IPS DF 4.7 (cell line): Measurements from ENCODE around the gene GPI.

Experiments
- DNase-seq: peaks from one replicate; pipeline ENCODE4 v3.0.0-alpha.2; 2013; ENCODE audit warnings: low spot score; ENCODE audit errors: extremely low read depth

Gene GPI

DNA sequence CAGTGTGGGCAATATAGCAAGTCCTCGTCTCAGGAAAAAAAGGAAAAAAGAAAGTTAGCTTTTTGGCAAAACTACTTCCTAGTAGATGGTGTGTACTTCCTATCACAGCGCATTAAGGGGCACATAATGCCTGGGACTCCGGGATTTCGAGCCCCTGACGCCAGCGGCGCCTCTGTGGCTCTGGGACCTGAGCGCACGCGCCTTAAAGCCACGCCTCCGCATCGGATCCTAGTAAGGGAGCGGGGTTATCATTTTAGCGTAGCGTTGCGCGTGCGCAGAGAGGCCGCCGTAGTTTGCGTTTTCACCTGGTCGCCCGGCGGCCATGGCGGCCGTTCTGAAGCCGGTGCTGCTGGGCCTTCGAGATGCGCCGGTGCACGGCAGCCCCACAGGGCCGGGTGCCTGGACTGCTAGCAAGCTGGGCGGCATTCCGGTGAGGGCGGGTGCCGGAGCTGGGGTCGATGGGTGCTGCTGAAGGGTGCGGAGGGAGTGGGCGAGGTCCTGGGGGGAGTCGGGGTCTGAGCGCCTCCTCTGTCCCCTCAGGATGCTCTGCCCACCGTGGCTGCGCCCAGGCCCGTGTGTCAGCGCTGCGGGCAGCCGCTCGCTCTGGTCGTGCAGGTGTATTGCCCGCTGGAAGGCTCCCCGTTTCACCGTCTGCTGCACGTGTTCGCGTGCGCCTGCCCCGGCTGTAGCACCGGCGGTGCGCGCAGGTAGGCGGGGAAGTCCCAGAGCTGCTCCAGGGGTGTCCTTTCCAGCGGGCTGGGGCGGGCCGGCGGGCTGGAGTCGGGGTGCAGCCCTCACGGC is 39.3 kb downstream of the GPI start, which contains the start of gene PDCD2L:
TSS of gene PDCD2L (plus strand) at position 291 of the 801 bp plus-strand sequence. CDS start at position 323, 32 bp downstream.
- DNase-seq, result peak; percentile 74

DNA sequence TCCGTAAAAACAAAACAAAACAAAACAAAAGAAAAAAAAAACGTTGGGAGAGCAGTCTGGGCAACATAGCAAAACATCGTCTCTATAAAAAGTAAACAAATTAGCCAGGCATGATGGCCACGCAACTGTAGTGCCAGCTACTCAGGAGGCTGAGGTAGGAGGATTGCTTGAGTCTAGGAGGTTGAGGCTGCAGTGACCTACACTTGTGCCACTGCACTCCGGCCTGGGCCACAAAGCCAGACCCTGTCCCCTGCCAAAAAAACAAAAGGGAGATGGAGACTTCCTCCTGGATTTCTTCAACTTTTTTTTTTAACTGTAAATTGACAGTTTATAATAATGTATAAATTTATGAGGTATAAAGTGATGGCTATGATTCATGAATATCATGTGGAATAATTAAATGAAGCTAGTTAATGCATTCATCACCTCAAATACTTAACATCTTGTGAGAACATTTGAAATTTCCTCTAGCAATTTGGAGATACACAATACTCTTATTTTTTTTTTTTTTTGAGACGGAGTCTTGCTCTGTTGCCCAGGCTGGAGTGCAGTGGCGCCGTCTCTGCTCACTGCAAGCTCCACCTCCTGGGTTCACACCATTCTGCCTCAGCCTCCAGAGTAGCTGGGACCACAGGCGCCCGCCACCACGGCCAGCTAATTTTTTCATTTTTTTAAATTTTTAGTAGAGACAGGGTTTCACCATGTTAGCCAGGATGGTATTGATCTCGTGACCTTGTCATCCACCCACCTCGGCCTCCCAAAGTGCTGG is 41.1 kb downstream of the GPI start:
- DNase-seq, result no peak

DNA sequence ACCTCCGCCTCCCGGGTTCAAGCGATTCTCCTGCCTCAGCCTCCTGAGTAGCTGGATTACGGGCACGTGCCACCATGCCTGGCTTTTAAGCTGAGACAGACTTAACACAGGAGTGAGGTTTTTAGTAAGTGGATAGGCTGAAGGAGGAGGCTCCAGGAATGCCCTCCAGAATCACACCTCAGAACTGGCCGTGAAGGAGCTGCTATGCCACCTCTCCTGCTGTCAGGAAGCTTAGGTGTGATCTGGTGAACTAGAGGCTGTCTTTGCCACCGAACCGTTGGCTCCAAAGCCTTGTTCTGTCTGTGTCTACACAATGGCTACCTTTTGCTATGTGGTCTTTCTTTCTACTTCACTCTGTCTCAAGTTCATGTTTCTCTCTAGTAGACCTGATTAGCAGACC is 43.4 kb downstream of the GPI start:
- DNase-seq, result no peak

DNA sequence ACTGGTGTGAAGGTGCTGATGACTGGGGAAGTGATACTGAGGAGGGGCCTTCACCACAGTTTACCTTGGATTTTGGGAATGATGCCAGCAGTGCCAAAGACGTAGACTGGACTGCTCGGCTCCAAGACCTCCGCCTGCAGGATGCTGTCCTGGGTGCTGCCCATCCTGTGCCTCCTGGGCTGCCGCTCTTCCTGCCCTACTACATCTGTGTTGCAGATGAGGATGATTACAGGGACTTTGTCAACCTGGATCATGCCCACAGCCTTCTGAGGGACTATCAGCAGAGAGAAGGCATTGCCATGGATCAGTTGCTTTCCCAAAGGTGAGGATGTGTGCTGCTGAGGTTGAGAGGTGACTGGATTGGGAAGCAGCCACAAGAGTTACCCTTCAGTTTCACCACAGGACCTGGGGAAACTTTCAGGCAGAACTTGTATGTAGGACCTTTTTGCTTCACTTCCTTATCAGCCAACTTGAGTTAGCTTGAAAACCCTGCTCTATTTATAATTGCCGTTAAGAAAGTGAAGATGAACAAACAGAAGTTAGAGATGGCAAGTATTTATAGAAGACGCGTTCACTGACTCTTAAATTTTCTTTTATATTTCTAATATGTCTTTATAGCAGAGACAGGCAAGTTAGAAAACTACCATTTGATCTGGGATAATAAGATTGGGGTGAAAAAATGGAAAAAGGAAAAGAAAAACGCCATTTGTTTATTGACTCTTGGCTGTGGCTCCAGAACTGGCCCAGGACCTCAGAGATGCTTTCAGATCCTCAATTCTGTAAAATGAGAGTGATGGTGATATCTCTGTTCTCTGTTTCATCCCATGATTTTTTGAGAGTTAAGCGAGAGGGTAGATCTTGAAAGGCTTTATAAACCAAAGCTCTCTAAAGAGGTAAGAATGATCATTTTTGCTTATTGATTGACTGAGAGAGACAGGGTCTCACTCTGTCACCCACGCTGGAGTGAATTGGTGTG is 44.5 kb downstream of the GPI start:
- no peak for DNase-seq

DNA sequence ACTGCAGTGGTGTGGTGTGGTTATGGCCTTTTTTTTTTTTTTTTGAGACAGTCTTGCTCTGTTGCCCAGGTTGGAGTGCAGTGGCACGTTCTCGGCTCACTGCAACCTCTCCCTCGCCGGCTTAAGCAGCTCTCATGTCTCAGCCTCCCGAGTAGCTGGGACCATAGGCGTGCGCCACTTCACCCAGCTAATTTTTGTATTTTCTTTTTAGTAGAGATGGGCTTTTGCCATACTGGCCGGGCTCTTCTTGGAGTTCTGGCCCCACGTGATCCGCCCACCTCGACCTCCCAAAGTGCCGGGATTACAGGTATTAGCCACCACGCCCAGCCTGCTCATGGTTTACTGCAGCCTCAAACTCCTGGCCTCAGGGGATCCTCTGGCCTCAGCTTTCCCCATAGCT is 46.2 kb downstream of the GPI start:
- no peak for DNase-seq

DNA sequence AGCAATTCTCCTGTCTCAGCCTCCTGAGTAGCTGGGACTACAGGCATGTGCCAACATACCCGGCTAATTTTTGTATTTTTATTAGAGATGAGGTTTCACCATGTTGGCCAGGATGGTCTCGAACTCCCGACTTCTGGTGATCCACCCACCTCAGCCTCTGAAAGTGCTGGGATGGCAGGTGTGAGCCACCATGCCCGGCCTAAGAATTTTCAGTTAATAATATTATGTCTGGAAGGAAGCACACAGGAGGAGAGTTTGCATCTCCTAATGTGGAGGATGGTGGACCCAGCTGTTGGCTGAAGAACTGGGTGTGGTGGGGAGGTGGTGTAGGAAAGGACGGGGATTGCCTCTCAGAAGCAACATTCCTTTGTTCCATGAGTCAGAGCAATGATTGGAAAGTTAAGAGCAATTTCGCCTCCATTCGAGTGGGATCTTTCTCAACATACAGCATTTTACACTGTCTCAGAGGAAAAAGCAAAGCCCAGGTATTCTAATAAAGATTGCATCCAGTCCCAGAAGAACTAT is 51.1 kb downstream of the GPI start:
- DNase-seq, result no peak

DNA sequence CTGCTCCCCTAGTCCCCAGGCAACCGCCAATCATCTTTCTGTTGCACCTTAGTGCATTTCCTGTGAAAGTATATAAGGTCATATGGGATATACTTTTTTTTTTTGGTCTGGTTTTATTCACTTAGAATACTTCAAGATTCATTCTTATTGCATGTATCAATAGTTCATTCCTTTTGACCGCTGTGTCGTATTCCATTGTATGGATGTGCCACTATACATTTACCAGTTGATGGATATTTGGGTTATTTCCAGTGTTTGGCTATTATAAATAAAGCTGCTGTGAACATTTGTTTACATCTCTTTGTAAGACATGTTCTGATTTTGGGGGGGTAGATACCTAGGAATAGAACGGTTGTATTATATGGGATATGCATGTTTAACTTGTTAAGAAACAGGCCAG is 53.3 kb downstream of the GPI start:
- no peak for DNase-seq

DNA sequence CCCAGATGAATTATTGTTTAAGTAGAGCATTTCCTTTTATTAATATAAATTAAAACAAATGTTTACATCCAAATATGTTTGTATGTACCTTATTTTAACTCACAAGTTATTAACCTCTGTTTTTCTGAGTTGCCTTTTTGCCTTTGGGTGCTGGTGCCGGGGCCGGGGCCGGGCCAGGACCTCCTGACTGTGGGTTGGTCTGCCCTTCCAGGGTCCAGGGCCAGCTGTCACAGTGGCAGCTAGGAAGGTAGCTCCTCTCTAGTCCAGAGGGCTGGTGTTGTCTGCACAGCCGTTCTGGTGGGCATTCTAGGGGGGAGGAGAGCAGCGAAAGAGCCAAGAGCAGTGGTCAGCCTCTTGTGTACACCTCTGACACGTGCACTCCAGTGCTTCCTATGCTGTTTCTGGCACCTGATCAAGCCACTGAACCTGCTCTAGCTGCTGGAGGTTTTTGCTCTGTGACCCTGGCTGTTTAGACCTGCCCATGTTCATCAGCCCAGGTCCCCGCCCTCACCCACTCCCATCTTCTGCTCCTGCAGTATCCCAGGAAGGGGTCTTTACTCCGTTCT is 61.2 kb downstream of the GPI start:
- DNase-seq, result no peak

DNA sequence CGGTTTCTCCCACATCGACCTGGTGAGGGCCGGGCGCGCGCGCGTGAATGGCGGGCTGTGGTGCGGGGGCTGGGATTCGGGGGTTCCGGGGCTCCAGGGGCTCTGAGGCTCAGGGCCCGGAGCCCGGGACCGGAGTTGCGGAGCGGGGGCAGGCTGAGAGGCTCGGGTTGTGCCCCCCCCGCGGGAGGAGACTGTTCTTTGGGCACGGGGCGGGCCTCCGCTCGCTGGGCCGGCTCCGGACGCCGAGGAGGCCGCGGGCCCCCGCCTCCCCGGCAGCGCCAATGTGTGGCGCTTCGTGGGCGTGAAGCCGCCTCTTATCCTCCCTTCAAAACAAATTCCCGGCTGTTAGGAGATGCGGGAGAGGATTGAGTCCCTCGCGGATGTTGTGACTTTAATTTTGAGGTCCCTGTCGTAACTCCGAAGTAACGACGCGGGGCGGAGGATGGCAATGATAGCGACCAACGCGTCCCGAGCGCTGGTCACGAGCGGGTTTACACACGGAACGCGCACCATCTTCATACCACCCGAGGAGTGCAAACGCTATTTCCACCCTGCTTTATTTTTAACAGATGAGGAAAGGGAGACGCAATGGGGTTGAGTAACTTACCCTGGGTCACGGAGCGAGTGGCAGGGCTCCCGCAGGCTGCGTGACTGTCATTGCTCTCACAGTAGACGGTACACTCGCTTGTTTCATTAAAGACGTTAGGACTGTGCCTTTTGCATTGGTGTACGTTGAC is 63.7 kb downstream of the GPI start:
- DNase-seq, result no peak

DNA sequence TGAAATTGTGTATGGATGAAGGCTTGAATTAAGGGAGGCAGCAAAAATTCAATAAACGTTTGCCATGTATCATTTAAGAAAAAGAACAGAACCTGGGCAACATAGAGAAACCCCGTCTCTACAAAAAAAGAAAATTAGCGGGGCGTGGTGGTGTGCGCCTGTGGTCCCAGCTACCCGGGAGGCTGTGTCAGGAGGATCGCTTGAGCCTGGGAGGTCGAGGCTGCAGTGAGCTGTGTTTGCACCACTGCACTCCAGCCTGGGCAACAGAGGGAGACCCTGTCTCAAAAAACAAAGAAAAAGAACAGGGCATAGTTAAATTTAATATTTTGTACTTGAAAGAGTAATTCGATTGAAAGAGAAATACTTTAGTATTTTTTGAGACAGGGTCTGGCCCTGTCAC is 64.6 kb downstream of the GPI start:
- DNase-seq, result no peak

DNA sequence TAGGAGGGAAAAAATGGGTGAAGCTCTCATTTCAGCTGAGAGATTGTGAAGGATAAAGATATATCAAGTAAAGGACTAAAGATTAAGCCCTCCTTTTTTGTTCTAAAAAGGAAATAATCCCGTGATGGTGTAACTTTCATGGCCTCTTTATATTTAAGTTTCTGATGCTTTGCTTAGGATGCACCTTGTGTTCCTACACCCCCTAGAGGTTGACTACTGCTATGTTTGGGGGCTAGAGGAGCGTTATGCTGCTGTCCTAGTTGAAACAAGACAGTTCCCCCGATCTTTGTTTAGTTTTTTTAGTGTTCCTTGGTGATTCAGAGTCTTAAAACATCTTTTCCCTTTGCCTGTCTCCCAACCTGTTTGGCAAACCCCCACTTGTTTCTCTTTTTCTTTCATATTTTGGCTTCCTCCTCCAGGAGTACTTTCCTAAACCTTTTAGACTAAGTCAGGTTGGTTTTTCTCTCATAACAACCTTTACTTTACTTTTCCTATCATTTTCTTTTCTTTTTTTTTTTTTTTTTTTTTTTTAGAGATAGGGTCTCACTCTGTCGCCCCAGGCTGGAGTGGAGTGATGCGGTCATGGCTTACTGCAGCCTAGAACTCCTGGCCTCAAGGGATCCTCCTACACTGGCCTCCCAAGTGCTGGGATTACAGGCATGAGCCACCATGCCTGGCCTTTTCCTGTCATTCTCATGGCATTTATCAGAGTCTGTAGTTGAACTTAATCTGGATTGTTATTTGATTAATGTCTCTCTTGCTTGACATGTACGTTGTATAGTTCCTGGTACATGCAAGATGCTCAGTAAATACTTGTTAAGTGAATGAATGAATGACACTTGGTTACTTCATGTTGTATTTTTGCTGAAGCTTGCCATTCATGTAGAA is 66.0 kb downstream of the GPI start:
- DNase-seq, result no peak

DNA sequence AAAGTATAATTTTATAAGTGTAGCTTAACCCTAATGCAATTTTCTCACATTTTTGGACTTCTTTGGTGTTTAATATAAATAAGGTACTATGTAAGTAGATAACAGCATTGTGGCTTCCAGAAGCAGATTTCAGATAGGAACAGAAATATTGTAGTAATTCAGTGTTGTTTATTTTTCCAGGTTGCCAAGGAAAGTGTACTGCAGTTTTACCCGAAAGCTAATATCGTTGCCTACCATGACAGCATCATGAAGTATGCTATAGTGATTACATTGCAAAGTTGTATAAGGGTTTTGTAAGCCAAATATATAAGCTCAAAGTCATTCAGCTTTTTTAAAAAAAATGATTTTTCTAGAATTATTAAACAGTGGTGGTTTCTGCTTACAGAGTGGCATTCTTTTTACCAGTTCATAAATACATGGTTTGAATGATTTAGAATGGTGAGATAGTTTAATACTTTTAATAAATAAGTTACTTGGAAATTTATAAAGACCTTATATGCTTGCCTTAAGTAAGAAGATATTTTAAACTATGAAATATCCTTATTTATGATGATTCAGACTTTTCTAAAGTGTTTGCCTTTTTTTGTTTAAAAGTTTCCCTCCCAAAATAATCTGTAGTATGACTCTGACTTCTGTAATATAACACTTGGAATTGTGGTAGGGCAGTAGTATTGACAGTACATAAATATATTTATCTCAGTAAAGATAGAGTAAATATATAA is 66.8 kb downstream of the GPI start:
- no peak for DNase-seq

DNA sequence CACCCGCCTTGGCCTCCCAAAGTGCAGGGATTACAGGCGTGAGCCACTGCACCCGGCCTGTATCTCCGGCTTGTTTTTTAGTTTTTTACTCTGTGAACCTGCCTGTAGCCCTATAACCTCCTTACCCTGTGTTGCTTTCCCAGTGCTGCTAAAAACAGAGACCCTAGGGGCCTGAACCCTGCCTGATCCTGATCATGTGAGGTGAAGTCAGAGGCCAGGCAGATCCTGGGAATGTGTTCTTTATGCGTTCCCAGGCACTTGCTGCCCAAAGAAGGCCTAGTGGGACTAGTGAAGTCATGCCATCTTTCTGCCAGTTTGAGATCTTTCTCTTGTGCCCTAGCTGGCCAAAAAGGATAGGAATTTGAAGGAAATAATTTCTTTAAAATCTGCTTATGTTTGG is 67.8 kb downstream of the GPI start:
- no peak for DNase-seq

DNA sequence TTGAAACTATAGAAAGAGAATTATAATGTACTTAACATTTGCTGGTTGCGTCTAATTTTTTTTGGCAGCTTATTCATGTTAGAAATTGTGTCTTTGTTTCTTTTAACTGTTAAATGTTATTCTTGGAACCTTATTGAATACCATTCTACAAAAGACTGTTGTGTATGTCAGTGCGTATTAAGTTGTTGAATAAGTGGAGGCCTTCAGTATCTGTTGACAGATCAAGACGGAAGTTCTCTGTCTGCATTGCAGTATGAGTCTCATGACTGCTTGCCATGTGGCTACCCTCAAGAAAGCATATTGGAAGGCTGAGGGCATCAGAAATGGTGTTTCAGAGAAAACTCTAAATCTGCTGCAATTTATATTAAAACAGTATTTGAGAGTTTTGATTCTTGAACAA is 71.7 kb downstream of the GPI start:
- DNase-seq, result no peak

DNA sequence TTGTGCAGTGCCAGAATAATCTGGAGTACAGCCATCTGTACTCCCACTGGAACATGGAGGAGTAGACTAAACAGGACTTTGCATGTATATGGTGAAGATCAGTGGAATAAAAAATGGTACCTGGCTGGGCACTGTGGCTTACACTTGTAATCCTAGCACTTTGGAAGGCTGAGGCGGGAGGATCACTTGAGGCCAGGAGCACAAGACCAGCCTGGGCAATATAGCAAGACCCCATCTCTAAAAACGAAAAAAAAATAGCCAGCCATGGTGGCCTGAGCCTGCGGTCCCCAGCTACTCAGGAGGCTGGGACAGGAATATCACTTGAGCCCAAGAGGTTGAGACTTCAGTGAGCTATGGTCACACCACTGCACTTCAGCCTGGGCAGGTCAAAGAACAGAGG is 83.2 kb downstream of the GPI start:
- no peak for DNase-seq
